Skin epidermis (tissue), 12 donors: ENCODE measurements around the gene DHX9.
"Not testable (repeated sequence)": the region's sequence is repeated elsewhere in the genome, so short reads cannot be mapped to it uniquely, and the experiment has no call there.

ENCODE experiments used
- H3K27ac ChIP-seq, 21 experiments: fragments of 200-600 bp; sonication (generic) in 11 of 21; one replicate each; pipeline ENCODE4 v1.5.0; 2020; ENCODE audit warnings: mild to moderate bottlenecking in 3 of 21, inconsistent platforms in 2 of 21, moderate library complexity in 2 of 21
- H3K4me3 ChIP-seq, 7 experiments: fragments of 200-600 bp; sonication (generic) in 2 of 7; one replicate each; pipeline ENCODE4 v1.5.0; 2020; ENCODE audit warnings: inconsistent platforms in 2 of 7, mild to moderate bottlenecking in 2 of 7, moderate library complexity in 1 of 7

DHX9 gene

GRCh38 chr1:182884872-182885271 lies 45.7 kb downstream of the DHX9 start:
- H3K4me3 ChIP-seq = no peak overlapping the region
- H3K27ac ChIP-seq = no peak overlapping the region

DNA sequence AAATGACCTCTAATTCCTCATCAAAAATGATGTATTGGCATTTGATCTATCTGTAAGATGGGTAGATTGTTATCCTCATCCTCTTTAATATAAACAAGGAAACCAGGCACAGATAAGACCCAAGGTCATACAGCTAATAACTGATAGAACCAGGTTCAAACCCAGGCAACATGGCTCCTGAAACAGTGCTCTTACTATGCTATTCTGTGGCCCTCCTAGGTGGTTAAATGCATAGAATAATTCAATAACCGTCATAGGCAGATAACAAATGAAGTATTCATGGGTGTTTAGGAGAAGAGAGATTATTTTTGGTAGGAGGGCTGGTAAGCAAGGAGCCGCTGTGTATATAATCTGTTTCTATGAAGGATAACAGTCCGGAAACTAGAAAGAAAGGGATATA lies 46.4 kb downstream of the DHX9 start:
- Histone ChIP-seq H3K27ac (no peak overlapping the region), H3K4me3 (no peak overlapping the region)

GRCh38 chr1:182886985-182887384 lies 47.8 kb downstream of the DHX9 start:
- Histone ChIP-seq H3K27ac (no peak overlapping the region), H3K4me3 (no peak overlapping the region)

- H3K27ac ChIP-seq = no peak overlapping the region
- no peak overlapping the region for H3K4me3 ChIP-seq
Observed at GRCh38 chr1:182888736-182889531, 49.8 kb downstream of the DHX9 start.

DNA sequence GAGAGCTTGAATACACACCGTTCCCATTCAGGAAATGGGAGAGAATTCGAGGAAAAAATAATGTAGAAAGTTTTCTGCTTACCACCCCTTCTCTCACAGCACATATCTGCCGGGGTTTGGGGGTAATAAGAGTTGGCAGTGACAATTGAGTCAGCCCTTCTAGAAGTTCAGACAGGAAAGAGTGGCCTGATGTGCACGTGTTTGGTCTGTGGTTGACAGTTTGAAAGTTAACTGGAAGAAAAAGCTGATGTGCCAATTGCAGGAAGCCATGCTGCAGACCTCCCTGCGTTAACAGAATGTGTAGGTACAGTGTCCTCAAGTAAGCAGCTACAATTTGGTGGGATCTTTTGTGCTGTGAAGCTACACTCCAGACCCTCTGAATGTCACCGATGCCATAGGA lies 50.9 kb downstream of the DHX9 start:
- Histone ChIP-seq H3K4me3 (no peak overlapping the region), H3K27ac (no peak overlapping the region)

DNA sequence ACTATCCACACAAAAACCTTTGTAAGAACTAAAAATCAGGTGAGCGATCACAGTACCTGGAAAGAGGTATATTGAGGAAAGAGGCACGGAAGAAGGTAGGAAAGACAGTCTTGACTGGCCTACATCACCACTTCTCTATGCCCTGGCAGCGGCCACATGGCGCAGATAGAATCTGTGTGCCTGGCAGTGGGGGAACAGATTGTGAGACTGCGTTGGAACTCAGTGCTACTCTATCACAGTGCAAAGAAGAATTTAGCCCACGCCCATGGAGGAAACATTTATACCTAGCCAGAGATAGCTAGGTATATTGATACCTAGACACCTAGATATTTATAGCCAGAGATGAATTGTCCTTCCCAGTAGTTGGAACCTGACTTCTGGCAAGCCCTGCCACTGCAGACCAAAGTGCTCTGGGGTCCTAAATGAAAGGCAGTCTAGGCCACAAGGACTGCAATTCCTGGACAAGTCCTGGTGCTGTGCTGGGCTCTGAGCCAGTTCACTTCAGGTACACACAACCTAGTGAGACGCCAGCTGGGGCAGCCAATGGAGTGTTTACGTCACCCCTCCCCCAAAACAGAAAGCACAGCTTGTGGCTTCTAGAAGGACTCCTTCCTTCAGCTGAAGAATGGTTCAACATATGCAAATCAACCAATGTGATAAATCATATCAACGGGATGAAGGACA lies 51.9 kb downstream of the DHX9 start:
- Histone ChIP-seq H3K4me3 (no peak overlapping the region), H3K27ac (no peak overlapping the region)

GRCh38 chr1:182897696-182898095 lies 58.5 kb downstream of the DHX9 start:
- Histone ChIP-seq H3K27ac (no peak overlapping the region), H3K4me3 (no peak overlapping the region)

GRCh38 chr1:182901946-182902345 lies 62.8 kb downstream of the DHX9 start:
- H3K27ac ChIP-seq, H3K4me3 ChIP-seq: not testable (repeated sequence)

- no peak overlapping the region for H3K4me3 ChIP-seq
- no peak overlapping the region for H3K27ac ChIP-seq
Observed at GRCh38 chr1:182905321-182905720, 66.2 kb downstream of the DHX9 start.

DNA sequence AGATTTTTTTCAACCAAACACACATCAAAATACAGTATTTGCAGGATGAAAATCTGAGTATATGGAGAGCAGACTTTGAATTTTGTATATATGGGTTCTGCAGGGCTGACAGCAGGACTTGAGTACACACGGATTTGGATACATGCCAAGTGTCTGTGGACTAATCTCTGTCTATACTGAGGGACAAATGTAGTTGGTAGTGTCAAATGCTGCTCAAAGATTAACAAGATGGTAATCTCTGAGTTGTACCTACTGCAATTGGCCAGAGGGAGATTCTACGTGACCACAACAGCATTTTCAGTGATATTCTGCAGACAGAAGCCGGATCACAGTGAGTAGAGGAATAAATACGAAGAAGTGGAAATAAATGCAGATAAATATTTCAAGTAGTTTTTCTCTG lies 70.4 kb downstream of the DHX9 start:
- no peak overlapping the region for H3K27ac ChIP-seq

GRCh38 chr1:182910143-182910542 lies 71.0 kb downstream of the DHX9 start:
- no peak overlapping the region for H3K4me3 ChIP-seq
- H3K27ac ChIP-seq = no peak overlapping the region

More for the DNA sequence above, 70.4 kb downstream of the DHX9 start:
- no peak overlapping the region for H3K4me3 ChIP-seq

DNA sequence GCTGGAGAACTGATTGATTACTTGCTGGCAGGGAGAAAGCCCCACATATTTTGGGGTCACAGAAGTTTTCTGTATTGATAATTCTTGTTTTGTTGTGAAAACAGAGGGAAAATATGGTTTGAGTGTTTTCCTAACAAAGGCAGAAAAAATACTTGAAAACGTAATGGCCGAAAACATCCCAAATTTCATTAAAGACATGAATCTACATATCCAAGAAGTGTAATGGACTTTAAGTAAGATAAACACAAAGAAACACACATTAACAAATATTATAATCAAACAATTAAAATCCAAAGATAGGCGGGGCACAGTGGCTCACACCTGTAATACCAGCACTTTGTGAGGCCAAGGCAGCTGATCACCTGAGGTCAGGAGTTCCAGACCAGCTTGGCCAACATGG lies 74.3 kb downstream of the DHX9 start:
- H3K27ac ChIP-seq = no peak overlapping the region
- H3K4me3 ChIP-seq = no peak overlapping the region

DNA sequence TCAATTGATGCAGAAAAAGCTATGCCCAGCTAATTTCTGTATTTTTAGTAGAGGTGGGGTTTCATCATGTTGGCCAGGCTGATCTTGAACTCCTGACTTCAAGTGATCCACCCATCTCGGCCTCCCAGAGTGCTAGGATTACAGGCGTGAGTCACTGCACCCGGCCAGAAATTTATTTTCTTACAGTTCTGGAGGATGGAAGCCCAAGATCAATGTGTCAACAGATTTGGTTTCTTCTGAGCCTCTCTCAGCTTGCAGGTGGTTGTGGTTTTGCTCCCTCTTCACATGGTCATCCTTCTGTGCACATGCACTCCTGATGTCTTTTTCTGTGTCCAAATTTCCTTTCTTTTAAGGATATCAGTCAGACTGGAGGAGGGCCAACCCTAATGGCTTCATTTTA lies 78.2 kb downstream of the DHX9 start:
- Histone ChIP-seq H3K27ac (no peak overlapping the region), H3K4me3 (no peak overlapping the region)

- no peak overlapping the region for H3K4me3 ChIP-seq
- no peak overlapping the region for H3K27ac ChIP-seq
Observed at GRCh38 chr1:182925661-182926060, 86.5 kb downstream of the DHX9 start.

- Histone ChIP-seq H3K27ac (no peak overlapping the region), H3K4me3 (no peak overlapping the region)
Observed at GRCh38 chr1:182927693-182928433, 88.7 kb downstream of the DHX9 start.

DNA sequence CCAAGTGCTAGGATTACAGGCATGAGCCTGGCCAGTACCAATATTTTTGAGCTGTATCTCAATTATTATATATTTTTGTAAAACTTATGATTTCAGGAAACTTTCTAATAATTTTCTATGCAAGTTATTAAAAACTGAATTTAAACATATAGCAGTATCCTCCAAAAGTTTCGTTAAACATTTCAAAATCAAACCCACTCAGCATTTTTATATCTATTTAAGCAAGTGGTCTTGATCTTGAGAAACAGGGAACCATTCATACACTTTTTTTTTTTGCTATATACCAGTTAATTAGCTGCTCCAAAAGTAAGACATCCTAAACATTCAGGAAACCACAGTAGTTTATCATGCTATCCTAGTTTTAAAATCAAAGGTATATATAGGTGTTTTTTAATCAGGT lies 91.8 kb downstream of the DHX9 start:
- Histone ChIP-seq H3K27ac (no peak overlapping the region), H3K4me3 (no peak overlapping the region)

DNA sequence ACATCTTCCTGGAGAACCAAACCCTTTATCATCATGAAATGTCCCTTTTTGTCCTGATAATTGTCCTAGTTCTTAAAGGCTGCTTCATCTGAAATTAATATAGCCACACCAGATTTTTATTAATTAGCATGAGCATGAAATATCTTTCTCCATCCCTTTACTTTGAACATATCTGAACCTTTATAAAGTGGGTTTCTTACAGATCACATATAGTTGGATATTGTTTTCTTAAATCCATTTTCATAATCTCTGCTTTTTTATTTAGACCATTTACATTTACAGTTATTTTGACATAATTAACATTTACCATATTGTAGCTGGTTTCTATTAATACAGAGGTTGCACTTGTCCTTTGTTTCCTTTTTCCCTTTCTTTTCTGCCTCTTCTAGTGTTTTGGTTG lies 96.6 kb downstream of the DHX9 start:
- H3K4me3 ChIP-seq = no peak overlapping the region
- no peak overlapping the region for H3K27ac ChIP-seq
